HG03196 (cell line): Measurements from ENCODE around the gene GRM7.
"Not testable (repeated sequence)": the region's sequence is repeated elsewhere in the genome, so short reads cannot be mapped to it uniquely, and the experiment has no call there.

Experiments used
- ATAC-seq: cut with Tn5 transposase; IDR thresholded peaks from one replicate; pipeline ENCODE4 v1.9.1; 2021; ENCODE audit not compliant: unreplicated experiment

The GRM7 gene

DNA sequence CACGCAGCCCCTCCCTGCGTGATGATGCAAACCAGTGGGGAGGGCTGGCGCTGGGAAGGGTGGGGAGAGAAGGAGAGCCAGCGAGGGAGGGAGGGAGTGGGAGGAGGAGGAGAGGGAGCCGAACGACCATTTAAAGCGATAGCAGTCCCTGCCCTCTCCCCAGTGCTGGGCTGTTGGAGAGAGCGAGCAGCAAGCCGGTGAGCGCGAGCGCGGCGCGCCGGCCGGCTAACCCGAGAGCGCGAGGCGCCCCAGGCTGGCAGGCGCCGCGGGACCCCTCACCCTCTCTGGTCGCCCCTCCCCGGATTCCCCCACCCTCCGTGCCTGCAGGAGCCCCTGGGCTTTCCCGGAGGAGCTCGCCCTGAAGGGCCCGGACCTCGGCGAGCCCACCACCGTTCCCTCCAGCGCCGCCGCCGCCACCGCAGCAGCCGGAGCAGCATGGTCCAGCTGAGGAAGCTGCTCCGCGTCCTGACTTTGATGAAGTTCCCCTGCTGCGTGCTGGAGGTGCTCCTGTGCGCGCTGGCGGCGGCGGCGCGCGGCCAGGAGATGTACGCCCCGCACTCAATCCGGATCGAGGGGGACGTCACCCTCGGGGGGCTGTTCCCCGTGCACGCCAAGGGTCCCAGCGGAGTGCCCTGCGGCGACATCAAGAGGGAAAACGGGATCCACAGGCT is at the start of gene GRM7:
Gene GRM7, plus strand, starts transcription at position 162 of the 671 bp plus-strand sequence.
- no peak for ATAC-seq

DNA sequence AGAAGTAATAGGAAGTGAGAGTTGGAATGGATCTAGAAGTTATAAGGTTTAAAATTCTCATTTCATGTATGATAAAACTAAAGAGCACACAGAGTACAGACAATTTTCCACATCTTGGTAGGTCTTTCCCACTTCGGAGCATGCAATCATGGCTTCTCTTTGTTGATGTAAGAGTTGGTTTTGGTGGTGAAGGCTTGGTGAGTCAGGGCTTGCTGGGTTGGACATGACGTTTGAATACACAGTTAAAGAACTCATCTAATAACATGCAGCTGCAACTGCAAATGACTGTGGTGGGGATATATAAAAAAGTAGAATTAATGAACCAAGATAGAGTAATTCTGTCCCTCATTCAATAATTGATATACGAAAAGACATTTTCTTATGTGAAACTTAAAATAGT is 39.5 kb upstream of the GRM7 start:
- ATAC-seq, result no peak

DNA sequence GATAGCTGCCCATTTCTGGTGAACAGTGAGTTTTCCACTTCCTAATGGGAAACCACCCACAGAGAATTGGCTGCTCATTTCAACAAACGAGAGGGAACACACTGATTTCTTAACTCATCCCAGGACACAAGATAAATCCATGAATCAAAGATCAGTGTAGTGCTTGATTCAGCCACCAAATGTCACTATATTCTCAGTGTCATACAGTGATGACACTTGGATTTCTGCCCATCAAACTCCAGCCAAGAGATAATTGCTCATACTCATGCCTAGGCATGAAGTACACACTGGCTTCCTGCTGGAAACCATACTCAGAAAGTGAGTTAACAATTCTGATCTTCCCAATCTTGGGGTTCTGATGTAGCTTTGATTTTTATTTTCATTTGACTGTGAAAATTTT is 35.4 kb upstream of the GRM7 start:
- ATAC-seq, result no peak

DNA sequence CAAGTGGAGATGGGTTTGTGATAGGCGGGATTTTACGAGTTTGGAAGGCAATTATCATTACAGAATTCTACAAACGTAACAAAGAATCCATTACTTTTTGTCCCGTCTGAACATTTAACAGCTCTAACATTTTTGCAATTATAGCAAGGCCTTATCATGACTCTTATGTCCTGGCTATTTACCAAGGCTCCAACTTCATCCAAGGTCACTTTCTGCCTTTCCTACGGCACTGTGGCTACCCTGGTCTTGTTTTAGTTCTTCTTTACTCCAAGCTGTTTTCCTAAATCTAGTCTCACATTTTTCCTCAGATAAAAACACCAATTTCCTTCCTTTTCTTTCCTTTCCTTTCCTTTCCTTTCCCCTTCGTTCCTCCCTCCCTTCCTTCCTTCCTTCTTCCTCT is 33.5 kb upstream of the GRM7 start:
- no peak for ATAC-seq

DNA sequence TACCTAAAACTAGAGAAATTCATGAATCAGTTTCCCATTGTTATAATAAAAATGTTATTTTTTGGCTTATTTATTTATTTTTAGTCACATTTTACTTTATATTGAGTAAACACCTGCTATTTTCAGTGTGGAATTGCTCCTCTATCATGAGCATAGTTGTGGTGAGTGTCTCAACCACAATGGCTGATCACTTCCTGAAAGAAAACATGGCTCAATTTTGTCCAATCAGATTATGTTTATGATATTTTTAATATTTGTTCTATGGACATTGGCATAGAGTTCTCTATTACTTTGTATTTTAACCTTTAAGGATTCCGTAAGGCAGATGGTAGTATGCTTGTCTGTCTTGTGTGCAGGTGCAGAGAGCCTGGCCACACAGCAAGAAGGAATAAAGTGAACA is 16.2 kb upstream of the GRM7 start:
- no peak for ATAC-seq

DNA sequence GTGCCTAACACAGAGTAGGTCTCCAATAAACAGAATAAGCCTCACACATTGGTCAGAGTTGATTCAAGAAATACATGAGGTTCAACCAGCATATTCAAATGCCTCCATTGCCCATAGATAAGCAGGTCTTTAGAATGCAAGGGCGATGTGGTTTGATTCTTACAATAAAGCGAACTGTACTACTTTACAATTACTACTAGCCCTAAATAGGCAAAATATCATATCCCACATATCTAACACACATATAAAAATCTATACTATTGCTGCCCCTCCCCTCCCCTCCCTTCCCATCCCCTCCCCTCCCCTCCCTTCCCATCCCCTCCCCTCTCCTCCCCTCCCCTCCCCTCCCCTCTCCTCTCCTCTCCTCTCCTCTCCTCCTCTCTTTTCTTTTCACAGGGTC is 6.7 kb upstream of the GRM7 start:
- ATAC-seq, result no peak

DNA sequence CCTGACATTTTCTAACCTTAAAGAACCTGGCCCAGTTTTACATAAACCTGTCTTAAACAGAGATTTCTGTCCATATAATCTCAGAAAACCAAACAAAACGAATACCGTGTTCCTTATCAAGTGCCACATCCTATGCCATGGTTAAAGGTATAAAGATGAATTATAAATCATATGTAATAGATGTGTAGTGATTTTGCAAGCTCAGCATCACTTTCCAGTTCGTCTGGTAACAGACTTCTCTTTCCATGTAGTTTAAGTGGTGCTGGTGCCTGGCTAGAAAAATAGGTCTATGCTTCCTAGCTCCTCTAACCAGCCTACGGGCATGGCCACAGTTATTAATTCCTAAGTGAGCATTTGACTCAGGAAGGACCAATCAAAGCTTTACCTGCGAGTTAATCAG is 3.4 kb upstream of the GRM7 start:
- no peak for ATAC-seq

DNA sequence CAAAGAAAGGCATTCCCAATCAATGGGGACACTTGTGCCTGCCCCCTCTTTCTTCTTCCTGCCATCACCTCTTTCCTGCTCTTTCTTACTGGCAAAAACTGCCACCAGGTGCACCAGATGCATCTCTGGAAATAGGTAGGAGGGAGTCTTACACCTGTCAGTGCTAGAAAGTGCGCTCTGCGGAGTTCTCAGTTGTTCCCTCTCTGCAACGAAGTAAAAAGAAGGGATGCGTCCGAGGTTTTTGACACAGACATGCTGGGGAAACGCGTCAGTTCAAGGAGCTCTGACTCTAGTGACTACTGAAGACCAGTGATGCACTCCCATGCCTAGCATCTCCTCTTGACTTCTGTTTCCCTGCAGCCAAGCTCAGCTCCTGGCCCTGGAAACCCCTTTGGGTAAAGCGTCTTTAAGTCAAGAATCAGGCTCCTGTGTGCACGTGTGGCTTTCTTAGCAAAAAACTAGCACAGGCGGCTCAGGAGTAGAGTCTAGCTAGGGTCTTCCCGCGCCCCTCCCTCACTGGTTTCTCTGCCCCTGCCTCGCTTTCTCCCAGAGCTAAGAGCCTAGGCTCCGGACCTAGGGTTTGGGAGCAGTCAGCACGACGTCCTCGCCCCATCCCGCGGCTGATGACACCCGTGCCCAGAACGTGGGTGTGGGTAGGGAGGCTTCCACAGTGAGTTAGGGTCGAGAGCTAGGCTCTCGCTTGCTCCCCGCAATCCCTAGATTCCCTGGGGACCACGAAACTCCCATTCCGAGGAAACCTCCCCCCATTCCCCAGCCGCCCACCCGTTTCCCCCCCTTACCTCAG is 564 bp upstream of the GRM7 start:
- ATAC-seq, result no peak

DNA sequence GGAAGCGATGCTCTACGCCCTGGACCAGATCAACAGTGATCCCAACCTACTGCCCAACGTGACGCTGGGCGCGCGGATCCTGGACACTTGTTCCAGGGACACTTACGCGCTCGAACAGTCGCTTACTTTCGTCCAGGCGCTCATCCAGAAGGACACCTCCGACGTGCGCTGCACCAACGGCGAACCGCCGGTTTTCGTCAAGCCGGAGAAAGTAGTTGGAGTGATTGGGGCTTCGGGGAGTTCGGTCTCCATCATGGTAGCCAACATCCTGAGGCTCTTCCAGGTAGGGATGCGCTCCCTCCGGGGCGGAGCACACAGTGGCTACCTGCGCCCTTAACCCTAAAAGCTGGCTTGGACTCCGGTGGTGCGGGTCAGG is 698 bp downstream of the GRM7 start:
- no peak for ATAC-seq

DNA sequence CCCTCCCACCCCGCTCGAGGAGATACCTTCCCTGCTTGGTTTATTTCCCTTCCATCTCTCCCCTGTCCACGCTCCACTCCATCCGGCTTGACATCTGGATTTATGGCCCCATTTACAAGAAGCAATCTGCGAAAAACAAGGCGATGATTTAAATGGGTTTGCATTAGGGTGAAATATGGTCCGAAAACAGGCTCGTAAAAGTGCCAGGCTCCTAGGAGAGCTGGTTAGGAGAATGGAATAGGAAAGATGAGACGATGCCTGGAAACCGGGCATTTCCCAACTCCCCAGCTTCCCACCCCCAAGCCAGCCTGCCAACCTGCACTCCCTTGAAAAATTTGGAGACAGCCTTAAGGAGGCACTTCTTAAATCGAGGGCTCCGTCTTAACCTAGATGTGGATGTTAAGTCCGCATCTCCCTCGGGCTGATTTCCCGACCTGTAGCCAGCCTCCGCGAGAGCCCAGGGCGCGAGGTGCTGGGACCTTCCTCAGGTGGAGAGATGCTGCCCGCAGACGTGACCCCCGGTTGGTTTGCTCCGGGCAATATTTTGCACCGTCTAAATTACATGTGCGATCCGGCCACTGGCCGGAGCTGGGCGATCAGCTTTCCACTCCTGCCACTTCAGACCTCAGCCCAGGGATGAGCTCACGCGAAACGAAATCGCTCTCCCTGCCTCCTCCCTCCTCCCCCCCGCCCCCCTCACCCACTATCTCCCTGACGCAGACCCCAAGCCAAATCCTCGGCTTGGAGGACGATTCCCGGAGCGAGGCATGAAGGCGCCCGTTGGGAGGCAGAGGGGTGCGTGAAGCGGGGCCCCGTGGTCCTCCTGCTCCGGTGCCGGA is 1.3 kb downstream of the GRM7 start:
- no peak for ATAC-seq

DNA sequence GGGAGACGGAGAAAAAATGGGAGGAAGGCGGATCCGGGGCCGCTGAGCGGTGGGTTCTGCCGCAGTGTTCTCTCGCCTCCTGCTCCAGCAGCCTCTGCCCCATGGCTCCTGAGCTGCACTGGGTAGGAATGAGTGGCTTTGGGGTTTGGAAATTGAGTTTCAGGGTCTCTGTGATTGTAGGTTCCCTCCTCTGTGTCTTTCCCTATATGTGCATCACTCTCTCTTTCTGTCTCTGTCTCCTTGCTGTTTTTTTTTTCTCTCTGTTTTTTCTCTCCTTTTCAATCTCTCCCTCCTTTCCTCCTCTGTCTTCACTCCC is 1.9 kb downstream of the GRM7 start:
- ATAC-seq, result no peak

DNA sequence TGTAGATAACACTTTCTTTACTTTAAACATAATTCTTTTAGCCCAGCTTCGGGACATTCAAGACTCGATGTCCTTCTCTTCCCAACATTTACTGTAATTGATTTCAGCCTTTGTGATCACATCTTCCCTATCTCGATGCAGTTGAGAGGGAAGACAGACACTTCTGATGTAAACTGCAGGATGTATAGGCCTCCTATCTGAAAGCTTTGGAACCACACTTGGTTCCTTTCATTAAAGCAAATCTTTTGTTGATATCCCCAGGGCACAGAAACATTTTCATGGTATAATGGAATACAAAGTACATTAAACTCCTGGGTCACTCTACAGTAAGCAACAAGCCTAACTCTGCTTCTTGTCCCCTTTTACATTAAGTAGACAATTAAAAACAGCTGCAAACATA is 6.4 kb downstream of the GRM7 start:
- ATAC-seq, result no peak

DNA sequence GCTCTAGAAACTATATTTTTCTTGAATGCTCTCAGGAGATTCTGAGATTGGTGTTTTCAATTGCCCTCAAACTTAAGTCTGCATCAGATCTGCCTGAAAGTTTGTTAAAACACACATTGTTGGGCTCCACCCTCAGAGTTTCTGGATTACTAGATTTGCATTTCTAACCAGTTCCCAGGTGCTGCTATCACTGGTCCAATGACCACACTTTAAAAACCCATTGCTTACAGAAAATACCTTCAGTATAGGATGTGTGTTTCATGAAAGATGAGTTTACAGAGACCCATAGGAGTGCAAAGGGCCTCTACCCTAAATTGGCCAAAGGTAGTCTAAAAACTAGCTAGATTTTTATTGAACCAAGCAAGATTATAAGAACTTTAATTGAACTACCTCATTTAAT is 17.8 kb downstream of the GRM7 start:
- ATAC-seq, result no peak

DNA sequence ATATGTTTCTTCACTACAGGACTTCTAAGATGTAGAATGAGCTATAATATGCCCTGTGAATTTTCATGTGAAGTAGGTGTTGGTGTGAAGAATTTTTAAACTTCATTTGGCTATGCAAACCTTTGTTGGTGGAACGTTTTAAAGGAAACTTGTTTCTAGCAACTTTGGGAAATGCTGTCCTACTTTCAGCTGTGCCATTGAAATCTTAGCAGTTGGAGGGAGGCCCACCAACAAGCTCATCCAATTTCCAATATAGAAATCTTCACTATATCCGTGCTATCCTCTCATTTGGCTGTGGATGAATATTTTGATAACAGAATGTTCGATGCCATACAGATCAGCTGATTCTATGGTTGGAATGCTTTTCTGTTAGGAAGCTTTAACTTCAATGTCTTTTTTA is 51.3 kb downstream of the GRM7 start:
- ATAC-seq, result no peak

DNA sequence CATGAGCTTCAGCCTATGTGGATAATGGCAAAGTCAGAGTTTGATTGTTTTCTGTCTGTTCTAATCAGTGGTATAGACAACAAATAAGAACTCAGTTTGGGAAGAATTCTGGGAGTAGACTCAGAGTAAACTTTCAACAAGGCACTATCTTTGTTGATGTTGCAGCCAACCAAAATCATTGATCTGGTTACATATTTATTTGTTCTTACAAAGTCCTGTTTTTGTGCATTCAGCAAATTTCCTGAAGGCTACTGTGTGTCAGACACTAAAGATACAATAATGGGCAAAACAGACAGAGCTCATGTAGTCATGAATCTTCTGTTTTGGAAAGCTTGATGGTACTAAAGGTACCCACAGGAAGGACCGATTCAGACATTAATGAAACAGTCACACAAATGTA is 55.0 kb downstream of the GRM7 start:
- ATAC-seq, result no peak

DNA sequence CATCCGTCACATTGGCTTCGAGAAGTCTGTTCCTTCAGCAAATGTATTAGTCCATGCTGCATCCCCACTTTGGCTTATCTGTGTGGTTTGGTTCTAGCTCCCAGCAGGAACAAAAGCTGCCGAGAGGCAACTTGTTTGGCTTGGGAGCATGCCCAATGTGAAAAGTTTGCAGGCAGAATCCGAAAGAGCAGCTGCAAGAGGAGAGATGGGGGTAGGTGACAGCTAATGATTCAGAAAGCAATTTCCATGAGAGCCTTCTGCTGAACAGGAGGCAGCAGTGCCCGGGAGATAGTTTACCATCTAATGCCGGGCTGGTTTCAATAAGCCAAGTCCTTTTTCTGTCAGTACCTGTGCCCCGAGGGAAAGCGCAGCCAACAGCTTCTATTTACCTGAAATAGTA is 60.2 kb downstream of the GRM7 start:
- no peak for ATAC-seq

DNA sequence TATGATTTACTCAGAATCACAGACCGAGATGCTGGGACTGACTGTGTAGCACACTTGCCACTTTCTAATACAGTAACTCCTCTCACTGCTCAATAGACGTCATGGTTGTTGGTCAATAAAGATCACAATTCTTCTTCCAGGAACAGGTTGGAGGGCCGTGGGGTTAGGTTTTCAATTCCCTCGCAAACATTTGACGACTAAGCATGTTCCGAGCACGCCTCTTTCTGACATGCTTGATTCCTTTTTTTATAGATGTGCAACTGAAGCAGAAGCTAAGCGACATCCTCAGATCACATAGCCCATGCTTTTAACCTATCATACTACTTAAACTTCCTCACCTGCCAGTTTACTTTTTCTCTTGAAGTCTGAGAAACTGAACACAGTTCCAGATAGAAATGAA is 61.0 kb downstream of the GRM7 start:
- no peak for ATAC-seq

DNA sequence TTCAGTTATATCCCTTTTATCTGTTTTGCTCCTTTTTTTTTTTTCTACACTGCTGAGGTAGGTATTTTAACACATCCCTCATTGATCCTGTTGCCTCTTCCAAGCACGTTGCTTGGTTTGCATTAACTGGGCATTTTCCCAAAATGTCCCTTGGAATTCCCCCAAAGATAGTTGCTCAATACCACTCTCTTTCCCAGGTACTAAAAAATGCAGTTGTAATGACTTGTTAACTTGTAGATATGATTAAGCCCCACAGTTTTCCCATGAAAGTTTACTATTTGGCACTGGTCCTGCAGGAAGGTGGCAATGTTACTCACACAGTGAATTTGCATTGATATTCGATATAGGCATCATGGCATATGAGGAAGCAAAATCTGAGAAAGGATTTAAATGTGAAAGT is 67.1 kb downstream of the GRM7 start:
- no peak for ATAC-seq

DNA sequence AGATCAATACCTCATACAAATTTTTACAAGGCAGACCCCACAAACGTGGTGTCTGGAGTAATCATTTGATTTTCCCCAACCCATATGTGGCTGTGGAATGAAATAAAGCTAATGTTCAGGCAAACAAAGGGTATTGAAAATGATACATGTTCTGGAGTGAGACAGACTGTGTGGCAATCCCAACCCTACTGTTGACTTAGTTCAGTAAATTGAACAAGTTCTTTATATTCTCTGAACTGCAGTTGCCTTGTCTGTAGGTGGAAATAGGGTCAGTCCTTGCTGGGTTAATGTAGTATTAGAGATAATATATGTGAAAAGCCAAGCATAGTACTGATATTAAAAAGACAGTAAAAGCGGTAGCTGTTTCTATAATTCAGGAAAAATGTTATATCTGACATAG is 69.0 kb downstream of the GRM7 start:
- no peak for ATAC-seq

DNA sequence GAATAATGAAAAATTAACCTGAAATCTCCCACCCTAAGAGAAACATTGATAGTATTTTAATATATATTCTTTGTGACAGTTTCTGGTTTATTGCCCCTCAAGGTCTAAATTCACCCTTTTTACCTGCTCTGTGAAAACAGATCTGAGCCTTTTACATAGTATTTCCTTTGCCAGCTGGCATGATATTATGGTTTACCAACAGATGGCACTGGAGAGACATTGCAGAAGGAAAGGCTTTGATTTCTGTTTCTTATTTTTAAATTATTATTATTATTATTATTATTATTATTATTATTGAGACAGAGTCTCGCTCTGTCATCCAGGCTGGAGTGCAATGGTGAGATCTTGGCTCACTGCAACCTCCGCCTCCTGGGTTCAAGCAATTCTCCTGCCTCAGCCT is 74.5 kb downstream of the GRM7 start:
- not testable (repeated sequence) for ATAC-seq

DNA sequence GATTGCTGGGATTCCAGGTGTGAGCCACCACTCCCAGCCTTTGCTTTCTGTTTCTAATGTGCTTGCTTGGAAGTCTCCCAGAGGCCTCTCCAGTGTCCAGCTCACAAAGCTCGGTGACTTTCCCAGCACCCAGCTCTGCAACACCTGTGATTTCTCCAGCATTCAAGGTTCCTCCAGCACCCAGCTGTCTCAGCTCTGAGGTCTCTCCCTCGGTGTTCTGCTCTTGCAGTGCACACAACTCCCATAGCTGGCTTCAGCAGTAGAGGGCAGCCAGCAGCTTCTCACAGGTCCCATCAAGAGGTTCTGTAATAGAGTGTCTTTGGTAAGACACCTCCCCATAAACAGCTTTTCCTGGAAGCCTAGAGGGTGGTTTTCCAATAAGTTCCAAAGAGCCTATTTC is 75.1 kb downstream of the GRM7 start:
- ATAC-seq, result no peak

DNA sequence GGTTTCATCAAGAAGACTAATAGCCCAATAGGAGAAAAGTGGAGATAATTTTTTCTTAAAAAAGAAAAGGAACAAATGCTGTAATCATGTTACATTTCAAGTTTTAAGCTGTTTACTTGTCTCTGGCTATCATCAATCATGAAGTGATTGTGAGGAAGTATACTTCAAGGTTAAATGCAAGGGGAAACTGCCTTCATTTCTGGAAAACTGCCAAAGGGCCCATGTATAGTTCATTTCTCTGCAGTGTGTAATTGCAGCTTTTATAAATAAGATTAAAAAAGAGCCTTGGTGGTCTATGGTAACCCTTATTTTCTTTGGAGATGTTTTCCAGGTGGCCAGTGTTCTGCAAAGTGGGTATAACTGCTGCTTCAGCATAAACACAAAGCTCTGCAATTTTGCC is 101.9 kb downstream of the GRM7 start:
- no peak for ATAC-seq
